GM18505 (cell line): ENCODE data around the gene OR8J1.
"Not testable (repeated sequence)": the region's sequence is repeated elsewhere in the genome, so short reads cannot be mapped to it uniquely, and the experiment has no call there.

Experiments
- ATAC-seq: cut with Tn5 transposase; IDR thresholded peaks from one replicate; pipeline ENCODE4 v1.9.1; 2021; ENCODE audit not compliant: unreplicated experiment
- POLR2A ChIP-seq: IDR thresholded peaks from 4 replicates; pipeline ENCODE4 v1.6.1; 2011; ENCODE audit warnings: borderline replicate concordance; ENCODE audit not compliant: insufficient read depth, insufficient read length; ENCODE audit errors: extremely low read depth

Gene OR8J1, protein sequence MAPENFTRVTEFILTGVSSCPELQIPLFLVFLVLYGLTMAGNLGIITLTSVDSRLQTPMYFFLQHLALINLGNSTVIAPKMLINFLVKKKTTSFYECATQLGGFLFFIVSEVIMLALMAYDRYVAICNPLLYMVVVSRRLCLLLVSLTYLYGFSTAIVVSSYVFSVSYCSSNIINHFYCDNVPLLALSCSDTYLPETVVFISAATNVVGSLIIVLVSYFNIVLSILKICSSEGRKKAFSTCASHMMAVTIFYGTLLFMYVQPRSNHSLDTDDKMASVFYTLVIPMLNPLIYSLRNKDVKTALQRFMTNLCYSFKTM

DNA sequence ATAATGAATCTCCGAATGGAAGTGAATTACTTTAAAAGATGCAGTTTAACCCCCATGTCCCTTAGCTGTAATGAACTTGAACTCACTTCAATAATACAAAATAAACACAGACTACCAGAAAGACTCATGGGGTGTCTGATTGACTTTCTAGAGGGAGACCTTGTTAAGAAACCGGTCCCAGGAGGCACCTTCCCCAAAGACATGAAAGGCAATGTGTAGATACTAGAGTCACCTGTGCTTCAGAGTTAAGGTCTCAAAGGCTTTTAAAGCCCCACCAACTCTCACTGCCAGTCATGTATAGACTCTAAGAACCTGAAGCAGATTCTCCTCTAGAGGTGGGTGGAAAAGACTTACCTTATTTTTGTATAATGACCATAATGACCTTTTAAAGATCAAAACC, at the start of gene OR8J1:
OR8J1 (plus strand) TSS at position 301 of the 400 bp plus-strand sequence. CDS start 5,956 bp downstream, outside the sequence.
- no peak for TF ChIP-seq POLR2A
- ATAC-seq = no peak

DNA sequence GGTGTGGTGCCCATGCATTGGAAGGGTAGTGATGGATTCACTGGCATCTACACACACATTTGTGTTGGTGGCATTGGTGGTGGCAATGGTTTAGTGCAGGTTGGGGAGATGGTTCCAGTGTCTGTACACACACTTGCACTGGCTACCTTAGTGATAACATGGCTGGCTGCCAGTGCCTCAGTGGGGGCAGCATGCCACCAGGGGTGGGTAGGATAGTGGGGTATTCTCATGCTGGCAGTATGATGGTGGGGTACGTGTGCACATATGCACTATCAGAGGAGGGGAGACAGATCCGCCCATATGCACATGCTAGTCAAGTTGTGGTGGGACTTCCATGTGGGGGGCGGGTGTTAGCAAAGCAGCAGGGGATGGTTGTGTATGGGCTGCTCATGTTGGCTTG, 46.3 kb upstream of the OR8J1 start:
- no peak for ATAC-seq
- no peak for TF ChIP-seq POLR2A

DNA sequence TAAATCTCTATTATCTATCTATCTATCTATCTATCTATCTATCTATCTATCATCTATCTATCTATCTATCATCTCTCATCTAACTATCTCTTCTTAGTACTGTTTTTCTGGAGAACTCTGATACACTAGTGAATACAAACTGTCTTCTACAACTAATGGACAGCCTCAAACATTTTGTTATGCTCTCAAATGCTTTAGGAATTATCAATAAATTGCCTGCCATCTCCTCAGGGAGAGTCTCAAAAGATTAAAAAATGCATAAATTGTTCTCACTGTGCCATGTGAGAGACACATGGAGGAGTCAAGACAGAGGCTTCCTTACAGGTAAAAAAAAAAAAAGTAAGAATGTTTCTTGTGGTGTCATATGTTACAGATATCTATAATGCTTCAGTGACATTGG, 39.2 kb upstream of the OR8J1 start, which contains the start of gene OR8K3:
OR8K3 (plus strand) TSS at position 301 of the 400 bp plus-strand sequence. CDS start 3,163 bp downstream, outside the sequence.
- TF ChIP-seq POLR2A = no peak
- no peak for ATAC-seq

DNA sequence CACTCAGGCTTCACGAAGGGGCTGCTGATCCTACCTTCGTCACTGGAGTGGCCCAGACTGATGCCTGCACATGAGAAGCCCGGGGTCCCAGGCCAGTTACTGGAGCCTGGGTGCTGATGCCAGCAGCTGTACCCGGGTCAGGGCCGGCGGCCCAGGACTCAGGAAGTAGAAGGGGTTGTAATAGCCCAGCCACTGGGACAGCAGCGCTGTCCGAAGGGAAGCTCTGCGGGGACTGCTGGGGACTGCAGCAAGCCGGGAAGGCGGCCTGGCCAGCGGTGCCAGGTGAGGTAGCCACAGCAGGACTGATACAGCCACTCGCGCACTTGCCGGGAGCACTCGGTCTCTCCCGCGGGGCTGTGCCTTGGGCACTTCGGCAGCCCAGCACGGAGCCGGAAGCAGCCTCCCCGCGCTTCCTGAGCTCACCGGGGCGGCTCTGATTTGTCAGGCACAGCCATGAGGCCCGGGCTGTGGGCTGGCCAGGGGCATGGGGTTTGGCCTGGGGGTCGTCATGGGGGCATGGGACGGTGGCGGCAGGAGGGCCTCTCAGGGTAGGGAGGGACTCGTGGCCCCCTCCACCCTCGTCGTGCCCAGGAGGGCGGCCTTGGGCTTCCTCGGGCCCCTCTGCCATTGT, 22.1 kb upstream of the OR8J1 start:
- ATAC-seq = no peak
- no peak for TF ChIP-seq POLR2A

DNA sequence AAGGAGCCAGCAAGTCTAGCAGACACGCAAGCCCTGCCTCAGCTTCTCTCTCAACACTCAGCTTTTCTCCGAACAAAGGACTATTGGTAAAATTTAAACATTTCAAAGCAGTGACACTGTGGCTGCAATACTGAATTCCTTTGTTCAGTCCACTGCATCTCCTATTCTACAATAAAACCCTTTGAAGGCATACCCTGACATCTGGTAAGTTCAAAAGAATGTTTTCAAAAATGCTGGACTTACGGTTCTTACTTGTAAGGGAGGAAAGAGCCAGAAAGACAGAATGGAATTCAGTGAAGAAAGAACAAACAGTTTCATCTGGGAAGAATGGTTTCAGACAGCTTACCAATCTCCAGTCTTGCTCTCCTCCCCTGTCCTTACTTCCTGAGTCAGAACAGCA, 20.9 kb upstream of the OR8J1 start:
- TF ChIP-seq POLR2A = no peak
- ATAC-seq = no peak

DNA sequence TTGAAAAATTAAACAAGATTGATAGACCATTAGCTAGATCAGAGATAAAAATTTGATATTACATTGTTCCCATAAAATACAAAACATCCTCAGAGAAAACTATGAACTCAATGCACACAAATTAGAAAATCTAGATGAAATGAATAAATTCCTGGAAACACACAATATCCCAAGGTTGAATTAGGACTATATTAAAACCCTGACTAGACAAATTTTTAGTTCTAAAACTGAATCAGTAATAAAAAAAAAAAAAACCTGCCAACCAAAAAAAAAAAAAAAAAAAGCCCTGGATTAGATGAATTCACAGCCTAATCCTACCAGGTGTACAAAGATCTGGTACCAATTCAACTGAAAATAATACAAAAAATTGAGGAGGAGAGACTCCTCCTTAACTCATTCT, 13.8 kb upstream of the OR8J1 start:
- ATAC-seq = no peak
- no peak for TF ChIP-seq POLR2A

DNA sequence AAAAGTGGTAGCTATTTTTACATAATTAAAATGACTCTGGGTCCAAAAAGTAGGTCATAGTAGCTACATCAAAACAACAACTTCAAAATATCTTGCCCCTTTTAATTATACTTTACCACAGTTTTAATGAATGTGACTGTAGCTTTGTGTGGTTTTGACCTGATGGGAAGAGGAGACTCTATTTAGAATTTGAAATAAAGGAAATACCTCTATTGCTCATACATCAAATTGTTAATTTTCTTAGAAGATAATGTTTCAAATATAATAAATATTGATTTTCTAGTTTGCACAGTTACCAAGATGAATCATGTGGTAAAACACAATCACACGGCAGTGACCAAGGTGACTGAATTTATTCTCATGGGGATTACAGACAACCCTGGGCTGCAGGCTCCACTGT, 8.4 kb upstream of the OR8J1 start, which contains the start of gene OR8K1:
OR8K1 (plus strand) TSS at position 301 of the 400 bp plus-strand sequence; CDS start at position 301, 0 bp downstream.
- TF ChIP-seq POLR2A = no peak
- ATAC-seq = no peak

DNA sequence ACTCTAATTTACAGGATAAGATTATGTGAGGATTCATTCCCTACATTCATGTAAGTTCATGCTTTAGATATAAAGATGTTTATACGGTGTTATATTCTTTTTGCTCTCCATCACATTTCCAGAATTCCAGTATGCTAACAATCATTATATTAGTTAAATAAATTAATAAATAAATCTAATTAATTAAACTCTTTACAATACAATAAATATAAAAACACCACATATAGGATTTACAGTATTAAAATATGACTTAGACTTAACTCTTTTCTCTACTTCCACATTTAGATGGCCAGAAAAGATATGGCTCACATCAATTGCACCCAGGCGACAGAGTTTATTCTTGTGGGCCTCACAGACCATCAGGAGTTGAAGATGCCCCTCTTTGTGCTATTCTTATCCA, 21.2 kb downstream of the OR8J1 start, which contains the start of gene OR8U1:
OR8U1 (plus strand) TSS at position 301 of the 400 bp plus-strand sequence; CDS start at position 301, 0 bp downstream.
- no peak for TF ChIP-seq POLR2A
- no peak for ATAC-seq

DNA sequence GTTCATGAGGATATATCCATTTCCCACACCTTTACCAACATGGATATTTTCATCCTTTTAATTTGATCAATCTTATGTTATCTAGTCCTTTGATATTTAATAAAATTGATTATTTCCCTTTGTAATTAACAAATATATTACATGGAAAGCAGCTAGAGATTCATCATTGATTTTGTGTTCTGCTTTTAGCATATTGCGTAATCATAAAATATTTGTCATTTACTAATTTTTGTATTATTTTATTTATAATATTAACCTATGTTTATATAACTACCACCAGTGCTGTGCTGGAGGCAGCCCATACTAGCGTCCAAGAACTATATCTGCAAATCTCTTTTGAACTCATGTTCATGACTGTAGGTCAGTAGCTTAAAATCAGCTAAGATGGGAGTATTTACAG, 26.0 kb downstream of the OR8J1 start:
- ATAC-seq = no peak
- no peak for TF ChIP-seq POLR2A

DNA sequence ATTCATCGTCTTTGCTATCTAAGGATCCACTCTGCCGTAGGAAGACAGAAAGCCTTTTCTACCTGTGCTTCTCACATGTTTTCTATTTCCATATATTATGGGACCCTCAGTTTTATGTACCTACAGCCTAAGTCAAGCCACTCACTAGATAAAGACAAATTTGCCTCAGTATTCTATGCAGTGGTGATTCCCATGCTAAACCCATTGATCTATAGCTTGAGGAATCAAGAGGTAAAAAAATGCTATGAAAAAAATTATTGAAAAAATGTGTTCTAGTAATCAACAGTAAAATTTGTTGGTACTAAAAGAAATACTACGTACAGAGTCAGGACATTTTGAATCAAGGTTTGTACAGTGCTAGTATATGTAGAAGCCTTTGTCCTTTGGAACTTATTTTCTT, 40.3 kb downstream of the OR8J1 start:
- no peak for TF ChIP-seq POLR2A
- no peak for ATAC-seq

DNA sequence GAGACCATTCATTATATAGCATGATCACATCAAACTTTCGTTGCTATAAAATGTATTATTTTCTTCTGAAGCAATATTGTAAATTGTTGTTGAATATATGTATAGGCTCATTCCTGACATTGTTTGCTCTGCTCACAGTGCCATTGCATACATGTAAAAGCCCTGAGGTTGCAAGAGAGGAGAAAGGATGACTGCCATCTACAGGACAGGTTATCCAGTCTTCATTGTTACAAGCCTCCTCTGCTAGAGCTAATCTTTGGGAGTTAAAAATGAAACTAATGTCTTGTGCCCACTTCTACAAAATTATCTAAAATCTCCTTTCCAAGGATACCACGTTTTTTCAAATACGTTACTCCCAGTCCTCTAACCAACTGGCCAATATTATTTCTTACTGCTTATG, 42.0 kb downstream of the OR8J1 start:
- no peak for ATAC-seq
- no peak for TF ChIP-seq POLR2A

DNA sequence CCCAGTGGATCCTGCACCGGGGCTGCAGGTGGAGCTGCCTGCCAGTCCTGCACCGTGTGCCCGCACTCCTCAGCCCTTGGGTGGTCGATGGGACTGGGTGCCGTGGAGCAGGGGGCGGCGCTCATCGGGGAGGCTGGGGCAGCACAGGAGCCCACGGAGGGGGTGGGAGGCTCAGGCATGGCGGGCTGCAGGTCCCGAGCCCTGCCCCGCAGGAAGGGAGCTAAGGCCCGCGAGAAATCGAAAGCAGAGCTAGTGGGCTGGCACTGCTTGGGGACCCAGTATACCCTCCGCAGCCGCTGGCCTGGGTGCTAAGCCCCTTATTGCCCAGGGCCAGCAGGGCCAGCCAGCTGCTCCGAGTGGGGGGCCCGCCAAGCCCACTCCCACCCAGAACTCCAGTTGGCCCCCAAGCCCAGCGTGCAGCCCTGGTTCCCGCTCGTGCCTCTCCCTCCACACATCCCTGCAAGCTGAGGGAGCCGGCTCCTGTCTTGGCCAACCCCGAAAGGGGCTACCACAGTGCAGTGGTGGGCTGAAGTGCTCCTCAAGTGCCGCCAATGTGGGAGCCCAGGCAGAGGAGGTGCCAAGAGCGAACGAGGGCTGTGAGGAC, 47.9 kb downstream of the OR8J1 start:
- ATAC-seq = not testable (repeated sequence)

DNA sequence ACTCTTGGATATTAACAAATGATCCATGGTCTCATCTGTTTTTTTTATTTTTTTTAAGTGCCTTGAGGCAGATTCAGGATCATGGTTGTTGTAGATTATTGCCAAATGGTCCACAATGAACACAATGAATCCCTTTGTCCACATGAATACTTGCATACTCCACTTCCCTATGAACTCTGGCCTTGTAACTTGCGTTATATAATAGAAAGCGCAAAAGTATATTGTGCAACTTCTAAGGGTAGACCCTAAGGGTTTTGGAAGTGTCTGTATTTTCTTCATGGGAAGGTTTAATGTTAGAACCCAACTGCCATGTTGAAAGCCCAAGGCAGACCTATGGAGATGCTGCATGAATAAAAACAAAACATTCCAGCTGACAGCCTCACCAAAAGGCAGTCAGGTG, 50.3 kb downstream of the OR8J1 start:
- TF ChIP-seq POLR2A = no peak
- ATAC-seq = no peak

DNA sequence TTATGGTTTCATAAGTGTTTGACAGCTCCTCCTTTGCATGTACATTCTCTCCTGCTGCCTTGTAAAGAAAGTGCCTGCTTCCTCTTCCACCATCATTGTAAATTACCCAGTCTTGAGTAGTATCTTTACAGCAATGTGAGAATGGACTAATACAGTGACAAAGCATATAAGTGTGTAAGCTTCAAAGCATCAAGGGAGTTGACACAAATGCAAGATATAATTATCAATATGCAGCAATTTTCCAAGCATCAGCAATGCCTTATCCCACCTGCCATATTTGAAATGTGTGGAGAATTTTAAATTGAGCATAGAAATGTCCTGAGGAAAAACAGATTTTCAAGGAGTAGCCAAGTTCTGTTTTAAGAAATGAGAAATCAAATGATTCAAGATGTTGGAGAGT, 56.7 kb downstream of the OR8J1 start:
- no peak for ATAC-seq
- TF ChIP-seq POLR2A = no peak
